GM23338 (cell line): ENCODE results near the gene ZCCHC24. TPM values are rescaled to one million over a fixed set of nuclear protein-coding genes. Genes with fewer than 3 reads are reported as not detected.

Experiments
- ATAC-seq: fragments of 200-7000 bp; cut with Tn5 transposase; 3 replicates; pipeline ENCODE4 v1.9.1; 2020
- DNase-seq: peaks from one replicate; pipeline ENCODE4 v3.0.0-alpha.2; 2015; ENCODE audit warnings: low spot score
- H2AFZ ChIP-seq: fragments of 200-600 bp; sonication (generic); 2 replicates; pipeline ENCODE4 v1.8.0; 2016; ENCODE audit warnings: antibody characterized with exemption, mild to moderate bottlenecking, moderate library complexity
- H3F3A ChIP-seq: fragments of 200-600 bp; sonication (generic); replicated peaks from 2 replicates; pipeline ENCODE4 v1.8.0; 2017; ENCODE audit warnings: antibody characterized with exemption, mixed run types, low read depth
- H3K27ac ChIP-seq: fragments of 200-600 bp; sonication (generic); 2 replicates; pipeline ENCODE4 v1.6.1; 2016; ENCODE audit warnings: low read depth
- H3K27me3 ChIP-seq: fragments of 200-600 bp; sonication (generic); 2 replicates; pipeline ENCODE4 v1.8.0; 2016; ENCODE audit warnings: mild to moderate bottlenecking, mixed run types, moderate library complexity; ENCODE audit not compliant: insufficient read depth
- H3K36me3 ChIP-seq: fragments of 200-600 bp; sonication (generic); 2 replicates; pipeline ENCODE4 v1.8.0; 2016; ENCODE audit warnings: mild to moderate bottlenecking; ENCODE audit not compliant: insufficient read depth
- H3K4me1 ChIP-seq: fragments of 200-600 bp; sonication (generic); 2 replicates; pipeline ENCODE4 v1.8.0; 2016; ENCODE audit warnings: mild to moderate bottlenecking, moderate library complexity; ENCODE audit not compliant: insufficient read depth
- H3K4me2 ChIP-seq: fragments of 200-600 bp; sonication (generic); 2 replicates; pipeline ENCODE4 v1.7.1; 2017; ENCODE audit warnings: mixed run types
- H3K4me3 ChIP-seq: fragments of 200-600 bp; sonication (generic); 2 replicates; pipeline ENCODE4 v1.6.1; 2016; ENCODE audit warnings: mixed run types
- H3K79me2 ChIP-seq: fragments of 200-600 bp; sonication (generic); replicated peaks from 2 replicates; pipeline ENCODE4 v1.8.0; 2017; ENCODE audit warnings: mild to moderate bottlenecking; ENCODE audit not compliant: insufficient read depth
- H3K9me2 ChIP-seq: fragments of 200-600 bp; sonication (generic); 2 replicates; pipeline ENCODE4 v1.8.0; 2017; ENCODE audit not compliant: insufficient read depth
- H4K20me1 ChIP-seq: fragments of 200-600 bp; sonication (generic); replicated peaks from 2 replicates; pipeline ENCODE4 v1.8.0; 2017; ENCODE audit warnings: mild to moderate bottlenecking; ENCODE audit not compliant: insufficient read depth
- H3K27ac Mint-ChIP-seq: 2 replicates; pipeline ENCODE4 v1.8.0; 2020; ENCODE audit warnings: inconsistent platforms, mild to moderate bottlenecking, moderate library complexity, mixed read lengths
- H3K27me3 Mint-ChIP-seq: 3 replicates; pipeline ENCODE4 v1.8.0; 2022; ENCODE audit warnings: low read depth, mild to moderate bottlenecking, moderate library complexity, mixed read lengths, inconsistent platforms; ENCODE audit not compliant: insufficient read depth, poor library complexity
- H3K36me3 Mint-ChIP-seq: 3 replicates; pipeline ENCODE4 v1.8.0; 2021; ENCODE audit warnings: low read depth, mild to moderate bottlenecking, inconsistent platforms, moderate library complexity, mixed read lengths
- H3K4me1 Mint-ChIP-seq: 3 replicates; pipeline ENCODE4 v1.8.0; 2020; ENCODE audit warnings: mild to moderate bottlenecking, inconsistent platforms, mixed read lengths
- H3K4me3 Mint-ChIP-seq: 3 replicates; pipeline ENCODE4 v1.8.0; 2021; ENCODE audit warnings: moderate library complexity, mild to moderate bottlenecking, inconsistent platforms, mixed read lengths
- H3K9me3 Mint-ChIP-seq: 3 replicates; pipeline ENCODE4 v1.8.0; 2020; ENCODE audit warnings: moderate library complexity, mild to moderate bottlenecking, inconsistent platforms, mixed read lengths
- CREB1 ChIP-seq: fragments of 250-450 bp; sonication (Bioruptor Pico); IDR thresholded peaks from 2 replicates; pipeline ENCODE4 v1.5.0; 2020; ENCODE audit warnings: low read depth, mild to moderate bottlenecking, moderate library complexity
- ETS1 ChIP-seq: IDR thresholded peaks from 2 replicates; pipeline ENCODE4 v1.6.1; 2016; ENCODE audit warnings: antibody characterized with exemption
- POLR2AphosphoS5 ChIP-seq: IDR thresholded peaks from 2 replicates; pipeline ENCODE4 v1.6.1; 2016; ENCODE audit warnings: antibody characterized with exemption, low read depth
- REST ChIP-seq: IDR thresholded peaks from one replicate; pipeline ENCODE4 v1.6.1; 2018; ENCODE audit warnings: antibody characterized with exemption; ENCODE audit not compliant: unreplicated experiment
- STAT1 ChIP-seq: IDR thresholded peaks from one replicate; pipeline ENCODE4 v1.6.1; 2016; ENCODE audit warnings: antibody characterized with exemption; ENCODE audit not compliant: unreplicated experiment
- ZNF114 ChIP-seq: fragments of 250-450 bp; sonication (Bioruptor Pico); IDR thresholded peaks from 2 replicates; pipeline ENCODE4 v1.5.0; 2020; ENCODE audit warnings: mild to moderate bottlenecking, moderate library complexity
- ZNF331 ChIP-seq: fragments of 250-450 bp; sonication (Bioruptor Pico); IDR thresholded peaks from 2 replicates; pipeline ENCODE4 v1.5.0; 2020; ENCODE audit warnings: low read depth, mild to moderate bottlenecking, moderate library complexity
- ZNF462 ChIP-seq: fragments of 250-450 bp; sonication (Bioruptor Pico); IDR thresholded peaks from 2 replicates; pipeline ENCODE4 v1.5.0; 2020; ENCODE audit warnings: mild to moderate bottlenecking, moderate library complexity
- polyA plus RNA-seq: library from polyadenylated mRNA; unstranded; fragments of >200 nt; fragmentation: Nextera tagmentation; extraction: Ambion mirVana; gene quantifications from 2 replicates; pipeline ENCODE4 v1.2.1, GENCODE V29; 2016
- total RNA-seq: library from RNA; depleted of rRNA; stranded (reverse); fragments of >200 nt; shearing (Covaris generic); gene quantifications from 2 replicates; pipeline ENCODE4 v1.2.3, GENCODE V29; 2014
- TF ChIP-seq, protein P1 (sequence below), 2 experiments: fragments of 200-600 bp in 1 of 2; sonication (generic) in 1 of 2; conservative IDR thresholded peaks; 2 replicates each; pipeline versions ENCODE4 v1.5.1 to v1.6.1; 2016 to 2017; ENCODE audit warnings: antibody characterized with exemption in 2 of 2, low read depth in 2 of 2, mild to moderate bottlenecking in 2 of 2, moderate library complexity in 1 of 2

ZCCHC24 gene
- total and polyA plus RNA-seq, 2 experiments from 2014 or later, result 2.0 to 10.1 TPM

GRCh38 chr10:79458483-79458882, 13.1 kb upstream of the ZCCHC24 start:
- no peaks in the 10 kb centered on the region for H3K9me2 ChIP-seq

More at GRCh38 chr10:79458483-79458882, 13.1 kb upstream of the ZCCHC24 start:
- Histone ChIP-seq H3F3A (no peaks in the 10 kb centered on the region), H2AFZ (no peak overlapping the region), H3K4me1 (no peaks in the 10 kb centered on the region), H3K36me3 (no peaks in the 10 kb centered on the region), H3K79me2 (no peaks in the 10 kb centered on the region), H3K27me3 (no peaks in the 10 kb centered on the region), H3K27ac (no peak overlapping the region), H4K20me1 (no peaks in the 10 kb centered on the region), H3K4me3 (no peak overlapping the region), H3K4me2 (no peak overlapping the region)
- Mint-ChIP-seq H3K36me3 (no peaks in the 10 kb centered on the region; the same call in 2 of the 3 replicates), H3K4me3 (no peak overlapping the region), H3K27ac (no peak overlapping the region), H3K9me3 (peaks cover 8% of the 10 kb centered on the region; the same call in 2 of the 3 replicates), H3K27me3 (peaks cover 3% of the 10 kb centered on the region), H3K4me1 (no peaks in the 10 kb centered on the region)
- TF ChIP-seq ZNF331 (CRISPR knock-in tag) (no peak), ZNF114 (CRISPR knock-in tag) (no peak), STAT1 (no peak), REST (no peak), CREB1 (CRISPR knock-in tag) (no peak), ETS1 (no peak), ZNF462 (CRISPR knock-in tag) (no peak), POLR2AphosphoS5 (no peak)
- TF ChIP-seq, protein P1, sequence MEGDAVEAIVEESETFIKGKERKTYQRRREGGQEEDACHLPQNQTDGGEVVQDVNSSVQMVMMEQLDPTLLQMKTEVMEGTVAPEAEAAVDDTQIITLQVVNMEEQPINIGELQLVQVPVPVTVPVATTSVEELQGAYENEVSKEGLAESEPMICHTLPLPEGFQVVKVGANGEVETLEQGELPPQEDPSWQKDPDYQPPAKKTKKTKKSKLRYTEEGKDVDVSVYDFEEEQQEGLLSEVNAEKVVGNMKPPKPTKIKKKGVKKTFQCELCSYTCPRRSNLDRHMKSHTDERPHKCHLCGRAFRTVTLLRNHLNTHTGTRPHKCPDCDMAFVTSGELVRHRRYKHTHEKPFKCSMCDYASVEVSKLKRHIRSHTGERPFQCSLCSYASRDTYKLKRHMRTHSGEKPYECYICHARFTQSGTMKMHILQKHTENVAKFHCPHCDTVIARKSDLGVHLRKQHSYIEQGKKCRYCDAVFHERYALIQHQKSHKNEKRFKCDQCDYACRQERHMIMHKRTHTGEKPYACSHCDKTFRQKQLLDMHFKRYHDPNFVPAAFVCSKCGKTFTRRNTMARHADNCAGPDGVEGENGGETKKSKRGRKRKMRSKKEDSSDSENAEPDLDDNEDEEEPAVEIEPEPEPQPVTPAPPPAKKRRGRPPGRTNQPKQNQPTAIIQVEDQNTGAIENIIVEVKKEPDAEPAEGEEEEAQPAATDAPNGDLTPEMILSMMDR (conservative IDR thresholded peaks at IDR 0.05; ENCODE audit: low read depth in 2 of 2), result no peak
- ATAC-seq, result no peak
- DNase-seq, result no peak
